NCI-H510A treated with DMSO at 0.1 percent for 48 hours (cell line): ENCODE results near the gene MUC6.
A peak's percentile ranks its signal among the peaks of the same experiment; 100 is the strongest.

ENCODE experiments used
- DNase-seq: peaks from one replicate; lab custom pipeline; 2025; lab: John Stamatoyannopoulos, UW

MUC6 gene

DNA sequence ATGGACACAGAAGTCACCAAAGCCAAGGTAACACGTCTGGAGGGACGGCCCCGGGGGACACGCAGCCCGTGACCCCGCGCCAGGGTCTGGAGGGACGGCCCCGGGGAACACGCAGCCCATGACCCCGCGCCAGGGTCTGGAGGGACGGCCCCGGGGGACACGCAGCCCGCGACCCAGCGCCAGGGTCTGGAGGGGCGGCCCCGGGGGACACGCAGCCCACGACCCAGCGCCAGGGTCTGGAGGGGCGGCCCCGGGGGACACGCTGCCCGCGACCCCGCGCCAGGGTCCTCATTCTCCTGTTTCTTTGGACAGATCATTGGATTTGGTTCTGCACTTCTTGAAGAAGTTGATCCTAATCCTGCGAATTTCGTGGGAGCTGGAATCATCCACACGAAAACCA is 27.1 kb downstream of the MUC6 start:
- no peak for DNase-seq

DNA sequence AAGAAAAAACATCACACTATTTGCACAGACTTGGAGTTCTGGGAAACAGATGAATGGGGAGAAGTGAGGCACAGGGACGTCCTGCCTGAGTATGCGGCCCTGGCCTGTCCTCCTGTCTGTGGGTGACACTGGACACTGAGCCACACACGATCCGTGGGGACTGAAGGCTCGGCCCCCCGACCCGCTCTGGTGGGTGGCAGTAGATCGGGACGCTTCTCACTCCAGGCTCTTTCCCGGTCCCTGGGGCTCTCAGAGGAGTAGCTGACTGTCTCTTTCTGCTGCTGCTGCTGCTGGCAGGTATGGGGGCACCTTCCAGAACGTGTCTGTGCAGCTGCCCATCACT is 27.7 kb downstream of the MUC6 start:
- no peak for DNase-seq

DNA sequence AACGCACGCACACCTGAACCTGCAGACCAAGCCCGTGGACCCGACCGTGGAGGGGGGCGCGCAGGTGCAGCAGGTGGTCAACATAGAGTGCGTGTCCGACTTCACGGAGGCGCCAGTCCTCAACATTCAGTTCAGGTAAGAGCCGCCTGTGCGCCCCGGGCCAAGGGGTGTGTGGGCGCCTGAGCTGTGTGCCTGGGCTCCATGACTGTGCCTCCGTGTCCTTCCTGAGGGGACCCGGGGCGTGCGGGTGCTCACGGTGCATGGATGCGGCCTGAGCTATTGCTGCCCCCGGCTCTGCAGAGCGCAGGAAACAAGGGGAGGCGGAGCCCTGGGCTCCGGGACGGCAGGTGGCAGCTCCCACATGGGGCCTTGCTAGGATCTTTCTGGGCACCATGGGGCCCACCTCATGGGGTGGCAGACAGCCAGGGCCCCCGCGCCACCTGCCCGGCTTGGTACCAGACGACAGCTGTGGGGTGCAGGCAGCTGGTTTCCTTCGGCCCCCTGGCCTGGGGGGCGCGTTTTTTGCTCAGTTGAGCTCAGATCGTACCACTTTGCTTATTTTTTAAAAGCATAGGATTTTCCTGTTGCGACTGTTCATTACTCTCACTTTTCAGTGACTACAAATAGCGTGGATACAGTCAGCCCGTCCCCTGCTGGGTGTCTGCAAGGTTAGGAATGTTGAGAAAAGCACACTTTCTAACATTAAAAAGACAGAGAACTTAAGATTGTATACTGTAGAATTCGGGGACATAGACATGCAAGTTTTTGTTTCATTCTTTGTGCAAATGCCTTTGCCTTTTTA is 28.3 kb downstream of the MUC6 start:
- peak; percentile 17 for DNase-seq

- DNase-seq: no peak
Measured at GRCh38 chr11:1007279-1007678, 29.2 kb downstream of the MUC6 start.

- DNase-seq: peak; percentile 89
Measured at GRCh38 chr11:1006762-1007161, 29.8 kb downstream of the MUC6 start.

GRCh38 chr11:1005928-1006327 is 30.6 kb downstream of the MUC6 start:
- peak; percentile 62 for DNase-seq

GRCh38 chr11:1003159-1003558 is 33.4 kb downstream of the MUC6 start:
- DNase-seq: no peak

DNA sequence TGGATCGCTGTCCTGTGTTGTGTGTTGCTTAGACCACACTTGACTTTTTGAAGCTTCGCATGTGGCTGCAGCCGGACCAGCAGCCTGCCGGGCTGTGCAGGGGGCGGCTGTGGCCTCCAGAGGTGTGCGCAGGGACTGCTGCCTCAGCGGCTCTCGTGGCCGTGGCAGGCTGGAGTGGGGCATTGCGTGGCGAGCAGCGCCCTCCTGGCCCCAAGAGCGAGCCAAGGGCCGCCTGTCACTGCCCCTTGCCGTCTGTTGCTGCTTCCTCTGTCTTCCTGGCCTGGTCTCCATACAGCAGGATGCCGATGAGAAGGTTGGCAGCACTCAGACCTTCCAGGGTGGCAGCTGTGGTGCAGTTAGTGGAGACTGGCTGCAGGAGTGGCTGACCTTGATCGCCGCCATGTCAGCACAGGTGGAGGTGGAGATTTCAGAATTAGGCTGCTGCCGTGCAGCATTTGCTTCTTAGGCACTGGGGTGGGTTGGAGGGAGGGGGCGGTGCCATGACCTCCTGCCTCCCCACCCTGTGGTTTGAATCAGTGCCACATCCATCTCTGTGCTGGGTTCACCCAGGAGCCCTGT is 34.0 kb downstream of the MUC6 start:
- no peak for DNase-seq

GRCh38 chr11:1001617-1002405 is 34.7 kb downstream of the MUC6 start:
- no peak for DNase-seq

GRCh38 chr11:1000357-1001278 is 35.9 kb downstream of the MUC6 start:
- peak; percentile 32 for DNase-seq

DNA sequence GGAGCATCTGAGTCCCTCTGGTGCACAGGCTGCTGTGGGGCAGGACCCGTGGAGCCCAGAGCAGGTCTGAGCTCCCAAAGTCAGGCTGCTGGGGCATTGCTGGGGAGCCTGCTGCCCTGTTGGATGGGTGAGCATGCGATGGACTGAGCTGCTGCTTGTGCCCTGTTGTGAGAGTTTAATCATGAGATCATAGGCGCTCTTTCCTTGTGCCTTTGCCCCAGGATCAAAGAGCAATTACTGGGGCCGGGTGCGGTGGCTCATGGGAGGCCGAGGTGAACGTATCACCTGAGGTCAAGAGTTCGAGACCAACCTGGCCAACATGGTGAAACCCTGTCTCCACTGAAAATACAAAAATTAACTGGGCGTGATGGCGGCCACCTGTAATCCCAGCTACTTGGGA is 37.5 kb downstream of the MUC6 start:
- no peak for DNase-seq

GRCh38 chr11:997907-998306 is 38.6 kb downstream of the MUC6 start:
- no peak for DNase-seq

DNA sequence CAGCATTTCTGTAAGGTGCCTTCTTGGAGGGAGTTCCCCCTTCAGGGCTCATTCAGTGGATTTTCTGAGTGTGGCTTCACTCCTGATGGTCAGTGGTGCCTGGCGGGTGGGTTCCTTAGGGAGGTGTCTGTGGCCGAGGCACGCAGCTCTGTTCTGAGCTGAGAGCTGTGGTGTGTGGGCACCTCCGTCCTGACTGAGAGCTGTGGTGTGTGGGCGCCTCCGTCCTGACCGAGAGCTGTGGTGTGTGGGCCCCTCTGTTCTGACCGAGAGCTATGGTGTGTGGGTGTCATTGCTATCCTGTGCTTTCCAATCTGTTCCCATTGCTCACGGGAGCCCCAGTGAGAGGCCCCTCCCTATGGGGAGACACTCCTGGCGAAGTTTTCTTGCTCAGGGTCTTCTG is 39.8 kb downstream of the MUC6 start:
- DNase-seq: no peak

DNA sequence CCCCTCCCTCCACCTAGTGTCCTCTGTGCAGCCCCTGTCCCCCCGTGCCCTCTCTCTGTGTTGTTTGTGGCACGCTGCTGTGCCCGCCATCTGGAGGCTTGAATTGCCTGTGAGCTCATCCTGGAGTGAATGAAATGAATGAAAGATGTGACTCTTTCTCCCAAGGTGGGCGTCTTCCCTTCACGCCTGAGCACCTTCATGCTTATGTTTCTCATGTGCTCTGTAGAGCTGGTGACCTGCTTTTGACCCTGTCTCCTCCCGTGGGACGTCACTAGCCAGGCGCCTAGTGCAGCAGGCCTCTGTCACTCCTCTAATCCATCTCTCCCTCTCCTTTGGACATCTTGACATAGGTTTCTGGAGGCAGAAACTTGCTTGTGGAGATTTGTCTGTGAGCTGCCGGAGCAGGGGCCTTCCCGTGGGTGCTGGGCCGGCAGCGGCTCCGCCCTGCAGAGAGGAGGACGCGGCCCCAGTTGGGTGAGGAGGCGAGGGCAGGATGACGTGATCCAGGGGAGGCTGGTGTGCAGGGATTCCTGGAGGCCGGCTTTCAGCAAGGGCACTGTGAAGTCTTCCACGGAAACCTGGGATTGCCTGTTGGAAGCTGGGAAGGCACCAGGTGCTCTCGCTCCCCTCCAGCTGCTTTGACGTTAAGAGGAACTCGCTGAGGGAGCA is 40.6 kb downstream of the MUC6 start:
- peak; percentile 42 for DNase-seq

GRCh38 chr11:995044-995751 is 41.3 kb downstream of the MUC6 start:
- no peak for DNase-seq

DNA sequence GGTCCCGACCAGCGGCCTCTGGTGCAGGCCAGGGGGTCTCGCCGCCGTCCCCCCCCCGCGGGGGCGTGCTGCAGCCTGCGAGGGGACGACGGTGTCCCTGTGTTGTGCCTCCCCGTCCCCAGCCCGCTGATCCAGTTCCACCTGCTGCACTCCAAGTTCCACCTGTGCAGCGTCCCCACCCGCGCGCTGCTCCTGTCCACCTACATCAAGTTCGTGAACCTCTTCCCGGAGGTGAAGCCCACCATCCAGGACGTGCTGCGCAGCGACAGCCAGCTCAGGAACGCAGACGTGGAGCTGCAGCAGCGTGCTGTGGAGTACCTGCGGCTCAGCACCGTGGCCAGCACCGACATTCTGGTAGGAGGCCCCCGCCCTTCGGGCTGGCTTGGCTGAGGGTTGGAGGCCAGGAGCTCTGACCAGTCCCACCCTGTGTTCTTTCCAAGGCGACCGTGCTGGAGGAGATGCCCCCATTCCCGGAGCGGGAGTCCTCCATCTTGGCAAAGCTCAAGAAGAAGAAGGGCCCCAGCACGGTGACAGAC is 42.8 kb downstream of the MUC6 start:
- DNase-seq: no peak

DNA sequence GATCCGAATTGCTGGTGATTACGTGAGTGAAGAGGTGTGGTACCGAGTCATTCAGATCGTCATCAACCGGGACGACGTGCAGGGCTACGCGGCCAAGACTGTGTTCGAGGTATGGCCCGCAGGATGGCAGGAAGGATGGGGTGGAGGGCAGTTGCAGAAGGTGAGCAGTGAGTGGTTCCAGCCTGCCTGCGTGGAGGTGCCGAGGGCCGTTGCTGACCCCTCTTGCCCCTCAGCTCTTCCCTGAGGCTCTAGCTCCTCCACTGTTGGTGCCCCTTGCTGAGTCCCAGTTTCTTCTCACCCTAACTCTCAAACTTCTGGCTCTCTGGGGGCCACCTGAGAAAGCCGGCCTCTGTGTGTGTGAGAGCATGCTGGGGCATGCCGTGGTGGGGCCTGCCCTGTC is 43.9 kb downstream of the MUC6 start:
- no peak for DNase-seq

GRCh38 chr11:991711-992307 is 44.7 kb downstream of the MUC6 start:
- no peak for DNase-seq

DNA sequence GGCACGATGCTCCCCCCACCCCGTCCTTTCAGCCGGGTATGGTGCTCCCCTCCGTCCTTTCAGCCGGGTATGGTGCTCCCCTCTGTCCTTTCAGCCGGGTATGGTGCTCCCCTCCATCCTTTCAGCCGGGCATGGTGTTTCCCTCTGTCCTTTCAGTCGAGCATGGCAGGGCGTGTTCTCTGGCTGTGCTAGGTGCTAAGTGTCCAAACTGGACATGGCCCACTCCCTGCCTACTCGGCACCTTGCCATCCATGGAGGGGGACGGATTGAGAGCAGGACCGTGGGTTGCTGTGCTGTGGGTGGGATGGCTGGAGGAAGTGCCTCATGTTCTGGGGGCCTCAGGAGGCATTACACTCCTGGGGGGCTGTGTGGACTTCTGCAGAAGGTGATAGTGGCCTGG is 45.5 kb downstream of the MUC6 start:
- DNase-seq: no peak

DNA sequence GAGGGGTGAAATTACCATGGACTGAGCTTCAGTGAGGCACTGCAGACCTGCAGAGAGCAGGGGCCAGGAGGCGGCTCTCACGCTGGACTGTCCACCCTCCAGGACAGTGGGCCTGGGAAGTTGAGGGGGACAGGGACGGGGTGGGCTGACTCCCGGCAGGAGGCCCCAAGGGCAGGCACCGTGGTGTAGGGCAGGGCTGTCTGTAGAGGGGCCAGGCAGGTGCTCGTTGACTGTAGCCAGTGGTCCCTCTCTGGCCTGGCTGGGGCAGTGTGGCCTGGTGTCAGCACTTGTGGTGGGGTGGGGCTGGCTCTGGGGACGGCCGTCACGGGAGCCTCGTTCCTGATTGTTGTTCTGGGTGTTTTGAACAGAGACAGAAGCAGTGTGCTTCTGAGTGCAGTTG is 46.4 kb downstream of the MUC6 start:
- DNase-seq: no peak
